ENCODE data around the gene PIP5K1B. TPM values are rescaled to one million over a fixed set of nuclear protein-coding genes. Genes with fewer than 3 reads are reported as not detected.
A peak's percentile ranks its signal among the peaks of the same experiment; 100 is the strongest.

Gene PIP5K1B
- total and polyA plus RNA-seq, 2 experiments from 2014 or later, result 3.2 to 5.0 TPM

- Histone ChIP-seq H3K27ac (no peak overlapping the region), H3K4me1 (ENCODE audit: low read depth) (peaks cover 11% of the 10 kb centered on the region), H3K36me3 (no peaks in the 10 kb centered on the region), H3K9me3 (ENCODE audit: low read depth) (no peaks in the 10 kb centered on the region), H3K4me3 (no peak overlapping the region), H3K27me3 (no peaks in the 10 kb centered on the region)
- DNase-seq (ENCODE audit: low read depth in 1 of 2, low spot score in 1 of 2), result no peak
- no peak for TF ChIP-seq CTCF (IDR thresholded peaks at IDR 0.05; ENCODE audit: low read depth, low read length)
These were observed 39.4 kb downstream of the PIP5K1B start for GRCh38 chr9:68744426-68744825.

GRCh38 chr9:68746525-68746924 lies 41.5 kb downstream of the PIP5K1B start:
- Histone ChIP-seq H3K36me3 (no peaks in the 10 kb centered on the region), H3K27me3 (no peaks in the 10 kb centered on the region), H3K9me3 (ENCODE audit: low read depth) (no peaks in the 10 kb centered on the region), H3K27ac (no peak overlapping the region), H3K4me3 (no peak overlapping the region), H3K4me1 (ENCODE audit: low read depth) (no peaks in the 10 kb centered on the region)
- no peak for DNase-seq (ENCODE audit: low read depth in 1 of 2, low spot score in 1 of 2)
- no peak for TF ChIP-seq CTCF (IDR thresholded peaks at IDR 0.05; ENCODE audit: low read depth, low read length)

- Histone ChIP-seq H3K4me3 (no peak overlapping the region), H3K27me3 (no peaks in the 10 kb centered on the region), H3K27ac (no peak overlapping the region), H3K36me3 (no peaks in the 10 kb centered on the region), H3K9me3 (ENCODE audit: low read depth) (no peaks in the 10 kb centered on the region), H3K4me1 (ENCODE audit: low read depth) (no peaks in the 10 kb centered on the region)
- TF ChIP-seq CTCF (IDR thresholded peaks at IDR 0.05; ENCODE audit: low read depth, low read length), result no peak
- peak; percentile 7 to 12 for DNase-seq (ENCODE audit: low read depth in 1 of 2, low spot score in 1 of 2)
These were observed 42.0 kb downstream of the PIP5K1B start for GRCh38 chr9:68747043-68747533.

GRCh38 chr9:68749135-68749534 lies 44.1 kb downstream of the PIP5K1B start:
- no peaks in the 10 kb centered on the region for H3K36me3 ChIP-seq
- no peak for DNase-seq (ENCODE audit: low read depth in 1 of 2, low spot score in 1 of 2)
- no peaks in the 10 kb centered on the region for H3K9me3 ChIP-seq (ENCODE audit: low read depth)
- no peak overlapping the region for H3K4me3 ChIP-seq
- H3K27ac ChIP-seq, result no peak overlapping the region
- no peak for TF ChIP-seq CTCF (IDR thresholded peaks at IDR 0.05; ENCODE audit: low read depth, low read length)
- H3K4me1 ChIP-seq (ENCODE audit: low read depth), result no peaks in the 10 kb centered on the region
- no peaks in the 10 kb centered on the region for H3K27me3 ChIP-seq

GRCh38 chr9:68749579-68750159 lies 44.6 kb downstream of the PIP5K1B start:
- no peaks in the 10 kb centered on the region for H3K9me3 ChIP-seq (ENCODE audit: low read depth)
- no peak for TF ChIP-seq CTCF (IDR thresholded peaks at IDR 0.05; ENCODE audit: low read depth, low read length)
- no peaks in the 10 kb centered on the region for H3K36me3 ChIP-seq
- H3K4me1 ChIP-seq (ENCODE audit: low read depth), result no peaks in the 10 kb centered on the region
- no peak for DNase-seq (ENCODE audit: low read depth in 1 of 2, low spot score in 1 of 2)
- no peak overlapping the region for H3K4me3 ChIP-seq
- H3K27me3 ChIP-seq, result no peaks in the 10 kb centered on the region
- no peak overlapping the region for H3K27ac ChIP-seq

All from cardiac muscle cell (in vitro differentiated cells and primary cell).